ENCODE data around the gene C10orf90.

C10orf90 gene

DNA sequence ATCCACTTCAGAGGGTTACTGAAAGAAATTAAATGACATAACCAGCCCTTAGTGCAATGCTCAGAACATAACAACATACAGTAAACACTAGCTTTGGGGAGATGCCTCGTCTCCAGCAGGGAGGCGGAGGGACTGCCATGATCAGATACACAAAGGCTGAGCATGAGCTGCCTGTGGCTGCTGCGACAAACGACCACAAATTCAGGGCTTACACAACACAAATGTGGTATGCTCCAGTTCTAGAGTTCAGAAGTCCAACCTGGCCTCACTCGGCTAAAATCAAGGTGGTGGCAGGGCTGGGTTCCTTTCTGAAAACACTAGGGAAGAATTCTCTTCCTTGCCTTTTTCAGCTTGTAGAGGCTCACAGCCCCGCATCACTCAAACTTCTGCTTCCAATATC, 154.0 kb downstream of the C10orf90 start:
- in situ Hi-C loops (cut with HindIII; ENCODE audit: low sequenced_read_pairs) = no loop called here

DNA sequence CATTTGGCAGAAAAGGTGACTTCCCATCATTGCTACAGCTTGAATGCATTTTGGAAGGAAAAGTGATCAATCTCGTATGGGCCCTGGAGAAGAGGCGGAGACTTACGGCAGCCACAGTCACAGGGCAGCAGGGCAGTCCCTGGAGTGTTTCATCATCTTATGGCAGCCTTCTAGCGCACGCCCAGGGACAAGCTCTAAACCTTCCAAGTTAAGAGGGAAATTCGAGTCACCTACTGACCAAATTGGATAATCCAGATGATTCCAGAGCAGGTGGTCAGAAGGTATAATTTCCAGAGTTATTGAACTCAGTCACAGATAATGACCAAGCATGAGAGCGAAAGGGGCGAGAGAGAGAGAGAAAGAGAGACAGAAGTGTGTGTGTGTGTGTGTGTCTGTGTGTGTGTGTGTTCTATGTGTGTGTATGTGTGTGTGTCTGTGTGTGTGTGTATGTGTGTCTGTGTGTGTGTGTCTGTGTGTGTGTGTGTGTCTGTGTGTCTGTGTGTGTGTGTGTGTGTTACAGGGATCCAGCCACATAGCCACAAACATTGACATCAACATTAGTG, 158.5 kb downstream of the C10orf90 start:
- in situ Hi-C loops (cut with HindIII; ENCODE audit: low sequenced_read_pairs) = loop anchor here (5.0 kb wide), 1 partner anchor 55 kb away; no protein-coding TSS in a partner anchor

DNA sequence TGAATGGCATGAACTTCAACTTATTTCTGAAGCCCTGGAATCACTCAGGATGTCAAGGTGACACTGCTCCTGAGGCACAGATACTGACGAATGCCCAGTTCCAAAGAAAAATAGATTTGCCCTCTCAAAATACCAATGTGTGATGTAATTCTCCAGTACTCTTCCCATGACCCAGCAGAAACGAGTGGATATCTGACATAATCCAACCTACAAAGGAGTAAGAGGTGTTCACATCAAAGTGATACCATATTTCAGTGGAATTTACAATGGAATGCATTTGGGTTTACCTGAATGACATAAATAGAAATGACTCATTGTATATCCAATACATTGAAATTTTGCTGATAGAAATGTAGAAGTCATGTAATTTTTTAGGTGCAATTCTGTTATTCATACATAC, 161.3 kb downstream of the C10orf90 start:
- in situ Hi-C loops (cut with HindIII; ENCODE audit: low sequenced_read_pairs) = no loop called here

DNA sequence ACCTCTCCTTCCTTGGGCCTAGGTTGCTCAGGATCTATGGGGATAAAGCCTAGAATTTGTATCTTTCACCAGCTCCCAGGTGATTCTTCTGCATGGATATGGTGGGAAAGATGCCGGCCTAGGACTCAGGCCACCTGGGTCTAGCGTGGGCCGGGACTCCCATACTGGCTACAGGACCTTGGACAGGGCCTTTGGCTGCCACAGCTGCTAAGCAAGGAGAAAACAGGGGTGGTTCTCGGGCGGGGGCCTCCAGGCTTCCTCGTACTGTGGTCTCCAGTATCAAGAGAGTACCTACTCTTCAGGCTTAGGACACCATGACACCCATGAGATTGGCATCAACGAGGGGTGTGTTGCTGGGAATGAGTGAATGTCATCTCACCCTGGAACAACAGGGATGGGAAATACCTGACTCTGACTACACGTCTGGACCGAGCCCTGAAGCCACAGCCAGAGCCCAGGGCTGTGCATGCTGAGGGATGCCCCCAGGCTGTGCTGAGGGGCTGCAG, 161.9 kb downstream of the C10orf90 start:
- in situ Hi-C loops (cut with HindIII; ENCODE audit: low sequenced_read_pairs) = no loop called here

DNA sequence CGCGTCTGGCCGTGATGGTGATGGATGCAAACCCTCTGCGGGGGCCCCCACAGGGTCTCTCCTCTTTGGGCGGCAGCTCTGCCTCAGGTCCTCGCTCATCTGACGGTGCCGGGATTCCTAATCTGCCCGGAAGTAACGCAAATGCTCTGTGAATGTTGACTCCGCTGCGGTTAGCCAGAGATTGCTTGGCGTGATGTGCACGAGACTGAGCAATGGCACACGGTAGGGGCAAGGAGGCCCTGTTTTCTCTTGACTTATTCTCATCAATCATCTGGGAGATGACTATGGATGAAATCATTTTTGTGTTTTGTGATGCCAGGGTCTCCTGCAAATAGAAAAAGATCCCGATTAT, 165.8 kb downstream of the C10orf90 start:
- in situ Hi-C loops (cut with HindIII; ENCODE audit: low sequenced_read_pairs) = loop anchor here (5.0 kb wide), 1 partner anchor 42 kb away; no protein-coding TSS in a partner anchor

DNA sequence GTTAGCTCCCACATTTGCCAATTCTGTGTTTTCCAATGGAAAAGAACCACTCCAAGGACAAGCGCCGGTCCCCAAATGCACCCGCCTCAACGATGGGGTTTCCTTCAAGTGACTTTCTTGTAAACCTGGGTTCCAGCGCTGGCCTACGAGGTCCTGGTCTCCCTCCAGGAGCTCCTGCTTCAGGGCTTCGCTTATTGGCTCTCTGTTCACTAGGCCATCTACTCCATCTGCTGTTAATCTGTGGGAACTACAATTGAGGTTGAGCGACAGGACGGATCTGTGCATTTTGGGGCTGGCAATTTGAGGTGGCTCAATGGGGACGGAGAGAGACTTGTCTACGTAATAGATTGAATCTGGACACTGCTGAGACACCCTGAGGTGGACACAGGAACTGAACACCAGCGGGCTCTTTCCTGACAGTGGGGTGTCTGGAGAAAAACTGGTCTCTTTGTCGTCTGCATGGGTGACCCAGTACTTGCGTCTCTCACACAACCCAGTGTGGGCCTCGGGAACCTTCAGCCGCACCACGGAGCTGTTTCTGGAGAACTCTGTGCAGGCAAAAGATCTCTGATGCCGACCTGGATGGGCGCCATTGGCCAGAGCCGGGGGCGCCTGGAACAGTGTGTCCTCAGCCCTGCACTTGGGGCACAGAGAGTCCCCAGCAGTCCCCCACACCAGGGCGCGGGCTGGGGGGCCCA, 166.3 kb downstream of the C10orf90 start:
- in situ Hi-C loops (cut with HindIII; ENCODE audit: low sequenced_read_pairs) = loop anchor here (5.0 kb wide), 1 partner anchor 42 kb away; no protein-coding TSS in a partner anchor

DNA sequence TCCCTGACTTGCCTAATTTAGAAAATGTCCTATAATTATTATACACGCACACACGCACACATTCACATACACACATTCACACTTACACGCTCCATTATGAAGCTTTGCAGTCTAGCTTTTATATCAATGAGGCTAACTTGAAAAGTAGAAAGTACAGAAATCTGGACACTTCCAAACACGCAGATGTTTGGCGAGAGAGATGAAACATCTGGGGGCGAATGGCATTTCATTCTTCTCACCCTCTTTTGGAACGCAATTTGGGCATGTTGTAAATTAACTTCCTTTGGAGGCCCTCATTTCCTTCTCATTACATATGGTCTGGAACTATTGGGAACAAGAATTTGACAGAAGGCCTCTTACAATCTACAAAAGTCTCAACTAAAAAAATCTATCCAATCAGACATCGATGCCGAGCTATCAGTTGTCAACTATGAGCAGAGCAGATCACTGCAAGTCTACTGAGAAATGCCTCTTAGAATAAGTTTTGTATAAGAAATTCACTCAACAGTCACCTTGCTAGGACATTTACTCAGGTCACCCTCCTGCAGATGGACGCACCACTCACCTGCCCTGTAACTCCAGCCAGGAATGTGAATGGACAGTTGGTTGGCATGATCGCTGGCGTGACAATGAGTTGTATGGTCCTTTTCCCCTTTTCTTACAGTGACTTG, 167.0 kb downstream of the C10orf90 start:
- in situ Hi-C loops (cut with HindIII; ENCODE audit: low sequenced_read_pairs) = loop anchor here (5.0 kb wide), 1 partner anchor 41 kb away; no protein-coding TSS in a partner anchor

DNA sequence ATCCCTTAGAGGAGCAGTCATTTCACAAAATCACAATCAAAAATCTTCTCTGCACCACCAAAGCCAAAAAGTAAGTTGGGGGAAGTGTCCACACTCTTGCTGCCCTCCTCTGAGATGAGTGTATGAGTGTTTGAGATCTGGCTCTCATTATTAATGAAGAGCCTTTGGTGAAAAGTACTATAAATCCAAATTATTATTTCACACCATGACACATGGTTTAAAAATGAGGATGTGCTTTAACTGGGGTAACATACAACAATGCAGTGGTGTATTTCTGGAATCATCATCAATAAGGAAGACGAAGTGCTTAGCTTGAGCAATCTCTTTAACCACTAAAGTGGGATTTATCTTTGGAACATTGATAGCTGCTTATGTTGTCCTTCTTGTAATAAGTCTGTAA, 168.1 kb downstream of the C10orf90 start:
- in situ Hi-C loops (cut with HindIII; ENCODE audit: low sequenced_read_pairs) = loop anchor here (5.0 kb wide), 1 partner anchor 40 kb away; no protein-coding TSS in a partner anchor

DNA sequence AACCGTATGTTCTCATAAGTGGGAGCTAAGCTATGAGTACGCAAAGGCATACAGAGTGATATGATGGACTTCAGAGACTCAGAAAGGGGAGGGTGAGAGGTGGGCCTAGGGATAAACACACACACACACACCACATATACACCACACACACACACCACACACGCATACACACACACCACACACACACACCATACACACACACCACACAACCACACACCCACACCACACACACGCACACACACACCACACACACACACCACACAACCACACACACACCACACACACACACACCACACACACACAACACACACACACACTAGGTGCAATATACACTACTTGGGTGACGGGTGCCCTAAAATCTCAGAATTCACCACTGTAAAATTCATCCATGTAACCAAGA, 168.7 kb downstream of the C10orf90 start:
- in situ Hi-C loops (cut with HindIII; ENCODE audit: low sequenced_read_pairs) = loop anchor here (5.0 kb wide), 1 partner anchor 40 kb away; no protein-coding TSS in a partner anchor

DNA sequence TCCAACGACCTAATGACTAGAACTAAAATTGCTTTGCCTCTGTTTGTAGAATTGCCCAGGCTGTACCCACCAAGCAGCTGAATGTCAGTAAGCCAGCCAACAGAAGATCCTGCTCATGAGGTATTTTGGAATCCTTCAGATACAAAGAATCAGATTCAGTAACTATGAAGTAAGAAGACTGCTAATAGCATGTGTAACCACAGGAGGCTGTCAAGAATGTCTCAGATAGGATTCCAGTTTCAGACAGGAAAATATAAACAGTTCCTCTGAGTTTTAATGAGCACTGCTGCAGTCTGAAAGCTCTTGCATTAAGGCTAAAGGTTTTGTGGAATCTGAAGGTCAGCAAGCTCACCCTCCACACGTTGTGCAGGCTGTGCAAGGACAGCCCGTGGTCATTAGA, 169.6 kb downstream of the C10orf90 start:
- in situ Hi-C loops (cut with HindIII; ENCODE audit: low sequenced_read_pairs) = loop anchor here (5.0 kb wide), 1 partner anchor 39 kb away; no protein-coding TSS in a partner anchor

DNA sequence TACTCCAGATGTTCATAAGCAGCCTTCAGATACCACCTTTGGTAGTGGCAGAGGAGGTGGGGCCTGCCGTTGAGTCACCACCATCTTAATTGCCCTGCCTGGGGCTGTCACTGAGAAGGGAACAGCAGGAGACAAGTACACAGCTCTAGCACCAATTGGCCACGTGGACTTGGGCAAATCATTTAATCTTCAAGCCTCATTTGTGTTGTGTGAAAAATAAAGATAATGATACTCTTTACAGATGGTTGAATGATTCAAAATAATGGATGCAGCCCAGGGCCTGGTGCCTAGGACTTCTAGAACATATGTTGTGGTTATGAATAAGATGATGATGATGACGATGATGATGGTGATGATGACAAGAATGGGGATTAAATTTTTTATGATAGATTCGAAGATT, 170.3 kb downstream of the C10orf90 start:
- in situ Hi-C loops (cut with HindIII; ENCODE audit: low sequenced_read_pairs) = loop anchor here (5.0 kb wide), 1 partner anchor 38 kb away; no protein-coding TSS in a partner anchor

DNA sequence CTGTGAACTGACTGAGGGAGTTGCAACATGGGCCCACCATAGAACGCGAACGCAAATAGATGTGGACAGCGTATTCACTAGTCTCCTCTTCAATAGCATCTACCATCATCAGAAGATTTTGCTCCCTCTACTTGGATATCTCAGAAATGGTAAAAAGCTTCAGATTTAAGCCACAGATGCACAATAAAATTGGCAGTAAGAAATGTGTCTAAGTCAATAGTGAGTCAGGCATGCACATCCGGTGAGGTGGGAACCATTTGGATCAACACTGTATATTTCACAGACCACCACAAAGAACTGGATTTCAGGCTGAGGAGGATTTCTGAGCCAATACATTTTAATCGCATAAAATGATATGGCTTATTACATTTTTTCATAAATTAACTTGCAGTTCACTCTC, 170.7 kb downstream of the C10orf90 start:
- in situ Hi-C loops (cut with HindIII; ENCODE audit: low sequenced_read_pairs) = loop anchor here (5.0 kb wide), 1 partner anchor 37 kb away; no protein-coding TSS in a partner anchor

DNA sequence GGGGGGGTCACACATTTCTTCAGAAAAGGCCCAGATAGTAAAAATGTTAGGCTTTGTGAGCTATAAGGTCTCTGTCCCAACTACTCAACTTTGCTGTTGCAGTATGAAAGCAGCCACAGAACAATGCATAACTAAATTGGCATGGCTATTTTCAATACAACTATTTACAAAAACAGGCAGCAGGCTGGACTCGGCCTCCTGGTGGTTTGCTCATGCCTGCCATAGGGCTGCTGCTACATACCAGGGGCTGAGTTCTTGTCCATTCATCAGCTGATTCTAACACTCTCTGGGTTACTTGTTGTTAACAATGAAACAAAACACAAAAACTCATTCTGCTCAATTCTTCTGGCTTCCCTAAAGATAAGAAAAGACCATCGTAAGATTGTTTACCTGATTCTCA, 172.8 kb downstream of the C10orf90 start:
- in situ Hi-C loops (cut with HindIII; ENCODE audit: low sequenced_read_pairs) = no loop called here

DNA sequence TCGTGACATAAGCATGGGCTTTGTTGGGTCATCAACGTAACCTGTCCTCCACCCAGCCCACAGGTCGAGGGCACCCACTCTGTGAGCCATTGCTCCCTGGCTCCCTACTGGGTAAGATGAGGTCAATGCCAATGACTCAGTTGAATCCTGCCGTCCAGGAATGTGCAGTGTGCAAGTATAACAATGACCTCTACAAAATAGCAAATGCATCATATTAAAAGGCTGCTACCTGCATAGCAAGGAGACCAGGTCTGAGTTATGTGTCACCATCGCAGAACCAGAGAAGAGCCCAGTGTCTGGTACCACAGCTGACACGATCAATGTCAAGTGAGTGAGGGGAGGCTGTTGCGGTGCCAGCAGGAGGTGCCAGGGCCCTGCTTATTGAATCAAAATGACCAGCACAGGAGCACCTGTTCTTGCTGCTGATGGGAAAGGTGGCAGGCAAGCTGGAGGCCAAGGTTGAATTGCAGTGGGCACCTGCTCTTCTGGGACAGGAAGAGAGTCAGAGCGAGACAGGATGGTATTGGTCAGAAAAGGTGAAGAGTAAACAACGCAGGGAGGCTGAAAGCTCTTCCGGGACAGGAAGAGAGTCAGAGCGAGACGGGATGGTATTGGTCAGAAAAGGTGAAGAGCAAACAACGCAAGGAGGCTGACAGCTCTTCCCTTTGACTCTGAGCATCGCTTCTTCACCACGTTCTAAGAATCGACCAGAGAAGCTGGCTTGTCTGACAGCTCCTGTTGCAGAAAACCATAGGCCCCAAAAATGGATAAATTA, 173.5 kb downstream of the C10orf90 start:
- in situ Hi-C loops (cut with HindIII; ENCODE audit: low sequenced_read_pairs) = no loop called here

DNA sequence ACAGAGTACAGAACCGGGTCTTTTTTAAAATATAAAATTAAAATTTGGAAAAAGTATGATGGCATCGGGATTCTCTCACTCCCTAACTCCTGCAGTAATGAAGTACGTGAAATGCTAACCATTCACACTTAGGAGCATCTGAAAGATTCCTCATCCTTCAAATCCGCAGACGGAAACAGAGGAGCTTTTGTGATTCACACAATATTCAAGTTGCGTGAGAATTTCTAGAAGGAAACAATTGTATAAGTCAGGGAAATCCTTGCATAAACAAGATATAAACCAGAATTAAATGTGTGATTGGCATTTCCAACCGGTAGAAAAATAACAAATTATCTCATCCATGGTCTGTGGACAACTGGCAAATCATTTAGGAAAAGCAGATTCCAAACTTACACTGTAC, 179.0 kb downstream of the C10orf90 start:
- in situ Hi-C loops (cut with HindIII; ENCODE audit: low sequenced_read_pairs) = no loop called here

DNA sequence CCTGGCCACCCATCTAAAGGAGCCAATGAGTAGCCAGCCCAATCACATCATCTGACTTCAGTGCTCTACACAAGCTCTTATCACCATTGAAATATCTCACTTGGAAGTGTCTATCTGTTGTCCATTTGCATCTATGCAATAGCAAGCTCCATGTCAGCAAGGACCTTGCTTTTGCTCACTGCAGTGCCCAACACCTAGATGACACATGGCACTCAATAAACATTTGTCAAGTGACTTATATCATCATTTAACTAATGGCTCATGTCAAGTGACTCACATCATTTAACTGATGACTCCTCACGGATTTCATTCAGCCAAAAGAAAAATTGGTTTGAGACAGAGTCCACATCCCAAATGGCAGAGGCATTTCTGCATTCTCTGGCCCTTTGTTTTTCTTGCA, 189.3 kb downstream of the C10orf90 start:
- in situ Hi-C loops (cut with HindIII; ENCODE audit: low sequenced_read_pairs) = no loop called here

DNA sequence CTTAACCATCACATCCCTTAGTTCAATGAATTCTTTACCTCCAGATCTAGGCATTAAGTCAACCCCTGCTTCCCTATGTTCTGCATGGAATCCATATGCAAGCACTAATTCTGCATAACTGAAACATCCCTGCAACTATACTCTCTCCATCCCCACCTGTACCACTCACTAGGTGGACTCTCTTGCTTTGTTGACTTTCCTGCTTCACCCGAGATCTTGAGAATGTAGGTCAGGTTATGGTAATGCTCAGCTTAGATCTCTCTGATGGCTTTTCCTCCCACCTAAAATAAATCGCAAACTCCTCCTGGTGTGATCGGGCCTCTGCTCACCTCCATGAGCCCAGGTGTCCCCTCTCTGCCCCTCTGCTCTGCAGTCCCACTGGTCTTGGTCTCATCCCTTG, 189.8 kb downstream of the C10orf90 start:
- in situ Hi-C loops (cut with HindIII; ENCODE audit: low sequenced_read_pairs) = no loop called here

DNA sequence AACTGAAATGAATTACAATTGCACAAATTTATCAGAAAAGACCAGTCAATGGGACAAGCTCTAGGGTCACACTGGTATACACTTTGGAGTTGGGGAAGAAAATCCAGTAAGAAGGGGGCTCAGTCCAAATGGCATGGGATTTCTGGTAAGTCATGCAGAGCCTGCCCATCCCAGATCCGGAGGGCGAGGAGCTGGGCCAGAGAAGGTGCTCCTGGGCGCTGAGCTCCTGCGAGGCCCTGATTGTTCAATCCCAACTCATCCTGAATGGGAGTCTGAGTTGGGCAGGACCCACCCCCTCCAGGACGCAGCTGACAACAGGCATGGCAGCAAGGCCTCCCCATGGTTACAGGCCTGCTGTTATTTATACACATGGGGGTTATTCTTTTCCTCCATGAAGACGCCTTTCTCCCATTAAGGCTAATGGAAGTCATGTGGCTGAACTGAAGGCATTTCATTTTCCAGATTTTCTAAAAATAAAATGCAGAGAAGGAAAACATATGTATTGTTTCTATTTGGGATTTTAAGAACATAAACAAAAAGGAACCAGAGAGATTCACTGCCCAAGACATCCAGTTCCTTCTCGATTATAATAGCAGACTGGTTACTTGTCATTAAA, 191.1 kb downstream of the C10orf90 start:
- in situ Hi-C loops (cut with HindIII; ENCODE audit: low sequenced_read_pairs) = no loop called here

DNA sequence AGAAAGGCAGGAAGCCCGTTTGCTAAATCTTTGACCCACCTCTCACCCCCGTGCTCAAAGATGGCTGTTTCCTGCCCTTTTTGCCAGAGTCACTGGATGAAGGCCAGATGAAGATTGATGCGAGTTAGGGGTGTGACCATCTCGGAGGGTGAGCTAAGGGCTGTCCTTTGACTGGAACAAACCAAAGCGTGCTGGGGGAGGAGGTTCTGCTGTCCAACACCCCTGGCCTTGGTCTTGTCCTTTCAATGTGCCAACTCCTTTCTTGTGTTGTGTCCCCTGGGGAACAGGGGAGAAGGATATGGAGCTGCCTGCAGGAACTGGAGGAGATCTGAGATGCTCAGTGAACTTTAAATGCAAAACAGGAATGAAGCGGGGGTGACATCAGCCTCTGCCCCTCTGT, 191.9 kb downstream of the C10orf90 start:
- in situ Hi-C loops (cut with HindIII; ENCODE audit: low sequenced_read_pairs) = no loop called here

DNA sequence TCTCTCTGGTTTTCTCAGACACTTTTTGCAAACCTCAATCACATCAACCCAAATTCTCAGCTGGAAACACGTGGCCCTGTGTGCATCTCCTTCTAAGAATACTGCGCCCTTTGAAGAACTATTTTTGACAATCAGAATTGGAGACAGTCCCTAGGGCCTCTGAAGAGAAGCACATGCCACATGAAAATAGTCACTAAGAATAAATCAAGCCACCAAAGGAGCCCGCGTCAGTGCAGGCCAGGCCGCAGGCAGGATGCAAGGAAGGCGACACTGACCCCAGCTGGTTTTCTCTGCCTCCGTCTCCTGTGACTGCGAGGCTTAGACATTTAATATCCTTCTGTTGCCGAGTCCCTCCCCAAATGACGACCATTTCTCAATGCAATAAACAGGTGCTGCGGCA, 194.2 kb downstream of the C10orf90 start:
- in situ Hi-C loops (cut with HindIII; ENCODE audit: low sequenced_read_pairs) = no loop called here
